Stimulated activated CD4-positive, alpha-beta T cell treated with anti-CD3 and anti-CD28 coated beads, Interleukin-4, amount 100 ng/mL, for 1 hour (primary cell): ENCODE results near the gene ULBP1.
"Not testable (repeated sequence)": the region's sequence is repeated elsewhere in the genome, so short reads cannot be mapped to it uniquely, and the experiment has no call there.

Experiments used
- DNase-seq: peaks from one replicate; pipeline ENCODE4 v3.0.0-alpha.2; 2020

ULBP1 gene

DNA sequence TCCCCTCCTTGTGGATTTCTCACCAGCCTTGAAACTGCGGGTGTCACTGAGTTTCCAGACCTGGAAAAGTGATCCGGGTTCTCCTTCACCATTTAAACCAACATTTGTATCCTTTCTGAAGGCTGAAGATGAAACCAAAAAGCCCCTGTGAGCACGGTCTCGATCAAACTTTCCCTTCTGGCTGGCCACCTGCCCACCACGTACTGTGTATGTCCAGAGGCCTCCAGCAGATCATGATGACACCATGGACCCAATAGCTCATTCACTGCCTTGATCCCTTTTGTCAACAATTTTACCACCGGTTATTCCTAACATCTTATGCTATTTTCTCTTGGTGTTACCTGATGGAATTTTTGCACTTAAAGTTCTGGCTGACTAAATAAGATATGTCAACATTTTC, 15.6 kb downstream of the ULBP1 start:
- DNase-seq = no peak

DNA sequence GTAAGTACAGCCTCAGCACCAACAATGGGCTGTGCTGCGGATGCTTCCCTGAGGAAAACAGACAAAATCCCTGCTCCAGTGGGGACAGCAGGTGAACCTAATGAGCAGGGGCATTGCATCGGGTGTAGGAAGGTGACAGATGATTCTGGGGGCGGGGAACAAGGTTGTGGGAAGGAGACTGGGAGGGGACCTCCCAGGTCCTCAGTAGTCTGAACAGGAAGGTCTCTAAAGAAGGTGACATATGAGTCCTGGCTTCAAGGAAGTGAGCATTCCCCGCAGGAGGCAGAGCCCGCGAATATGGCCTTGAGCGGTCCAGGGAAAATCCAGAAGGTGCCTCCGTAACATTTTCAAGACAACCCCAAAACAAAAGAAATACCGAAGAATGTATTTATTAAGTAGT, 19.4 kb downstream of the ULBP1 start:
- DNase-seq = no peak

DNA sequence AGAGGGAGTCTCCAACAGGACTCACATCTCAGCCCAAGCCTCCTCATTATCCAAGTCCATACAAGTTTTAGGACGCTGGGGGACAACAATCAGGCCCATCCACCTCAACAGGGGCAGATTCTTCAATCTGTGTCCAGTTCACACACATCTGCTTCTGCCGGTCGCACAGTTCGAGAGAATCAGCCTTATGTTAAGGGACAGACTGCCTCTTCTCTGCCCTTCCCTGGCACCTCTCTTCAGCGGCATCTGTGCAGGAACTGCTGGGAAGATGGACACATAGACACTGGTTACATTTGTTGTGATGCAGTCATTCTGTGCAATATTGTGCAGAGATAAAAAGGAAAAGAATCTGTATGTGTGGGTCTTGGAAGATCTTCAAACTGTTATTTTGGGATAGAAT, 21.0 kb downstream of the ULBP1 start:
- DNase-seq = no peak

DNA sequence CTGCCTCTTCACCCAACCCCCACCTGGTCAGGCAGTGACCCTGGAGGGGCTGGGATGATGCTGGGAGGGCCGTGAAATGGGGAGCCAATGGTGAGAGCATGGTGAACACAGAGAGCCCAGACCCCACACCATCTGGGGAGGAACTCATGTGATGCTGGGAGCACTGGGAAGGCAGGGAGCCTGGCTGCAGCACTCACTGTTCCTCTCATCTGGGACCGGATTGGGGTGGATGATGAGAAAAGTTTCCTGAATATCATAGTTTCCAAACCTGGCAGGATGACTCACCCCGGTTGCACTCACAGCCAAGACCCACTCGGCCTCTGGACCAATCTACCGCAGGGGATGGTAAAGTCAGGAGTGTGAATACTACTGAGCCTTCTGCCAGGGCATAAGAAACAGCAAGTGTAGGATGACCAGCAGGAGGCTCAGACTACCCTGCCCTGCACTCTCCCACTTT, 21.8 kb downstream of the ULBP1 start:
- DNase-seq = no peak

DNA sequence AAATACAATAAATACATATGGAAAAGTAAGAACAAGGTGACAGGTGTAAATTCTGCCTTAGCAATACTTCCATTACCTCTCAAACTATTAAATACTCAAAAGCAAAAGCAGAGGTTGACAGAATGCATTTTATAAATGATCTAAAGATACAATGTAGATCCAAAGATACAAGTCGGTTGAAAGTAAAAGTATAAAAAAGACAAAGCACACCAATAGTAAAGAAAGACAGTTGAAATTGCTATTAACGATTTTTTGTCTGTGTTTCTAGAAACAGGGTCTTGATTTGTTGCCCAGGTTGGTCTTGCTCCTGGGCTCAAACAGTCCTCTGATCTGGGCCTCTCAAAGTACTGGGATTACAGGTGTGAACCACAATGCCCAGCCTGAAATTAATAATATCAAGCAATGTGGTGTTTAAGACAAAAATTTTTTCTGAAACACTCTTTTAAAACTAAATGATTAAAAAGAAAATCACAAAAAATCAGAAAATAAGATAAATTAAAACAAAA, 23.9 kb downstream of the ULBP1 start:
- DNase-seq = no peak

DNA sequence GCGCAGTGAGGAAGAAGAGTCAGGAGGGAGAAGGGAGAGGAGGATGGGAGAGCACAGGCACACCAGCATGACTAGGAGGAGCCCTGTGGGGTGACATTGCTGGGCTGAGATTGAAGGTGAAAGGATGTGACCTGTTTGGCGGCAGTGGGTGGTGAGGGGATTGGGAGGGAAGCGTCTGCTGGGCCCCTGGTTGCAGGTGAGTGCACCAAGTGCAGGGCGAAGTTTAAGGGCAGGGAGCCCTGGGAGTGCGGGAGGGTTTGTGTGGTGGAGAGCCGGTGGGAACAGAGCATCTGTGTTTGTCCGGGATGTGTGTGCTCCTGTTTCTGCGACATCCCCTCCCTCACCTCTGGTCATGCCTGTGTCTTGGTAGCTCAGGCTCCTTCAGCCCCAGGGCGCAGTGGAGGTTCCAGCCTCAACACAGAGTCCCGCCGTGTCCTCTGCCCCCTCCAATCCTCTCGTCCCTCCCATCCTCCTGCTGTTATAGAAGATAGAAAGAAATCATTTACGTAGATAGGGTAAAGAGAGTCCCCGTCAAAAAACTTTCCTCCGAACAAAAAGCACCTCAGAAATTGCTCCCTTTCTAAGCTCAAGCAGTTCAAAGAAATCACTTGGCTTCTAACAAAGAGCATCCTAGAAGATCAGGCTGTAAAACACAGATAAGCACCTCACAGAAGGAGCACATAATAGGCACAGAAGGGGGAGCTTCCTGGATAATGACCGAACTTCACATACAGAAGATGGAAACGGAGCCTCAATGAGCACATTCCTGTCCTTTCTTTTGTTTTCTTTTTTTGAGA, 25.0 kb downstream of the ULBP1 start:
- DNase-seq = no peak

DNA sequence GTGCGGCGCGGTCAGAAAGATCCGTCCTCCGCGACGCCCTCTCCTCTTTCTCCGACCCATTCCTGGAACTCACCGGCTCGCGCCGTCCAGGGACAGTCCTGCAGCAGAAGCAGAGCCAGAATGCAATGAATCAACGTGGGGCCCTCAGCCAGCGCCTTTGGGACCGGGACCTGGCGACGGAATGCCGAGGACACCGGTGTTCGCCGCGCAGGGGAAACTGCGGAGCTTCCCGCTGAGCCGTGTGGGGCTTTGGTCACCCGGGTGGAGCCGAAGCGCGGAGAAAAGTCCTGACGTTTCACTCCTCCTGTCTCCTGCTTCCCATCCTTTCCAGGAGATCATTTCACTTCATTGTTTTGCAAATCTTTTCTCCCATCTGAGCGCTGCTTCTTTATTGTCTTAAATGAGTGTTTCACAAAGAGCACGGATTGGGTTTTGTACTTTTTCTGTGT, 26.5 kb downstream of the ULBP1 start:
- no peak for DNase-seq

DNA sequence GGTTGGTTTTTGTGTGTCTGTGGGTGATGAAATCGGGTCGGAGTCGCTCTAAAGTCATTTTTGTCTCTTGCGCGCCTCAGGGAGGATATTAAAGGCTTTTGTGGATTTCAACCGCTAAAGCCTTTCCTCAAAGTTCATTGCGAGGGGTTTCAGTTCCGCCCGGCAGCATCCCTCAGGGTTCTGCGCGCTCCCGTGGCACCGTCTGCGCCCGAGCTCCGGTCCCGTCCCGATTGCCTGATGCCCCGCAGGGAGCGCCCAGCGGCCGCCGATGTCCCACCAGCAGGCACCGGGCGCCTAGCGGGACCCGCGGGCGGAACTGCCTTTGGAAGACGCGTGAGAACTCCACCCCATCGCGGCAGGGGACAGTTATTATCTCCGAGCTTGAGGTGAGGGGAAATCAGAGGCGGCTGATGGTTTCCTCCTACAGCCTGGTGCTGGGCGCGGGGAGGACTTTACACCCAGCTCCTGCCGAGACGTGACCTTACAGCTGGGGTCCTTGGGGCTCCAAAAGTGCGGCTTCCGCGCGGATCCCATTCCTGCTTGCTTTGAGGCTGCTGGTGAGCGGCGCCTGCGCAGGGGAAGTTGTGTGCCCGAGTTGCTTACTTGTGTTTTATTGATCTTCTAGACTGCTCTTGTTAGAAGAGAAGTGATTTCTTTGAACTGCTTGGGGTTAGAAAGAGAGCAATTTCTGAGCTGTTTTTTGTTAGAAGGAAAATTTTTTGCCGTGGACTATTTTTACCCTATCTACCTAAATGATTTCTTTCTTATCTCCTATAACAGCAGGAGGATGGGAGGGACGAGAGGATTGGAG, 27.1 kb downstream of the ULBP1 start:
- DNase-seq = peak; percentile 19

DNA sequence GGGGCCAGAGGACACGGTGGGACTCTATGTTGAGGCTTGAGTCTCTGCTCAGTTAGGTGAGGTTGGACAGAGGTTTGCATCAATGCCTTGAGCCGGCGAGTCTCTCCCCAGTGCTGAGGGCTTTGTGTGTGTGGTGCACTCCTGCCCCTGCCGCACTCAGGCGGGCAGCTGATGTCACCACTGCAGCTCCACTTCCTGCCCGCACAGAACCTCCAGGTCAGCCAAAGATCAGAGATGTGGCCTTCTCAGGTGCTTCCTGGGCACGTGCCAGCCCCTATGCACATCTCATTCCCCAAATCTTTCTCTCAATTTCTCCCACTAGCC, 27.7 kb downstream of the ULBP1 start:
- not testable (repeated sequence) for DNase-seq

DNA sequence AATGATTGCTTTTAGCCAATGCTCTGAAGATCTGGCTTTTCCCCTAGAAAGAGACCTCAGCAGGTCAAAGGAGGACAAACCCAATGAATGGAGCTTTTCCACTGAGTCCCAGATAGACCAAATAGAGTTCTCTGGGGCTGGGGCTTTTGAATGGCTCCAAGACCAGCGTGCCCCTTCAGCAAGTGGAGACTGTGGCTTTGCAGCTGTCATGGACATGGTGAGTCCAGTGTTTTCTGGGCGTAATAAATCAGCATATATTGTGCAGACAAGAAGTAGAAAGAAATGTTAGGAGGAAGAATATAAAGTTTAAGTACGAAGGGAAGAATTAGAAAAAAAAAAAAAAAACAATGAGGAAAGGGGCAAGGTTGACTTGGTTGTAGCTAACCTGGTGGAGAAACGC, 28.1 kb downstream of the ULBP1 start:
- no peak for DNase-seq

DNA sequence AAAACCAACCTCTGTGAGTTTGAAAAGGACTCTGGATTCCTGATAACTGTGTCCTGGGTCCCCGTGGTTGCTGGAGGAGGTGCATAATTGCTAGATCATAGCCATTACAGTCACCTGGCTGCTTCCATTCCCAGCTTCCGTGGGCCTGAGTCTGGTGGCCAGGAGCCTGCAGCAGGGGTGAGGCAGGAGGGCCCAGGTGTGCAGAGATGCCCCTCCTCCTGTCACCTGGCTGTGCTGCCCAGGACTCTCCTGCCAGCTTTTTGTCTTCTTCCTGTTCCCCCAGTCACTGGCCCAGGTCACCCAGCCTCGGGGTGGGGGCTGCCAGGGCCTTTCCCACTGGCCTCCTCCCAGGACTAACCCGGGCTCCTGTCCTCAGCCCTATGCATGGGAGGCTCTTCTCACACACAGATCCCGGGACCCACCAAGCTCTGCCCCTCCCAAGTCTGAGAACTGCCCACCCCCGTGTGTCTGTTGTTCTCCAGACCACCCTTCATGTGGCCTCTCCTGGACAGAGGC, 31.6 kb downstream of the ULBP1 start:
- no peak for DNase-seq

DNA sequence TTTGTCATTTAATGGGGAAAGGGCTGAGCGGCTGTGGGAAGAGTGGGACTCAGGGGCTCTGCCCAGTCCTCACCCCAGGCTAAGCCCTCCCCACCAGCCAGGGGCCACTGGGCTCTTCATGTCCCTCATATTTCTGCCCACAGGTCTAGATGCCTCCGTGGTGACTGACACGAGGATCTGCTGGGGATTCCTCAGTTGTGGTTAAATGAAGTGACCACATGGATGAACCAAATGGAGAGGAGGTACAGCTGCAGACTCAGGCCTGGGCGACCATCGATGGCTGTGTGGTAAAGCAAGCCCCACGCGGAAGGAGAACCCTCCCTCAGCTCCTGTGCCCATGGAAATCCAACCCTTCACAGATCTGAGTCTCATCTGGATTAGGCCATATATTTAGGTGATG, 32.2 kb downstream of the ULBP1 start:
- no peak for DNase-seq

DNA sequence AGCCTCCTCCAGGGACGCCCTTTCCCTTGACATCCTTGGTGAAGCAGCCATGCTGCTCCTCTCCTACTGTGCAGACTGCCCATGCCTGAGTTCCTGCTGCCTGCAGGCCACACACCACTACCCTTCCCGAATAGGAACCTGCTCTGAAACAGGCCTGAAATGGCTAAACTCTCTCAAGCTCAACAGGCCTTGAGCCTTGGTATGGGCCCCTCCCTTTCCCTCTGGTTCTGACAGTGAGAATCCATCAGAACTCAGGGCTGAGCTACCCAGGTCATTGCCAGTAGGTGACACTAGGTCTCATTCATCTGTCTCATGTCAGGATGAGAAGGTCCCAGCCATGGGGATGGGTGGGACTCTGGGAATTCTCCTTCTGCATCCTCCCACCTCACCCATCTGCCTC, 35.9 kb downstream of the ULBP1 start:
- DNase-seq = no peak

DNA sequence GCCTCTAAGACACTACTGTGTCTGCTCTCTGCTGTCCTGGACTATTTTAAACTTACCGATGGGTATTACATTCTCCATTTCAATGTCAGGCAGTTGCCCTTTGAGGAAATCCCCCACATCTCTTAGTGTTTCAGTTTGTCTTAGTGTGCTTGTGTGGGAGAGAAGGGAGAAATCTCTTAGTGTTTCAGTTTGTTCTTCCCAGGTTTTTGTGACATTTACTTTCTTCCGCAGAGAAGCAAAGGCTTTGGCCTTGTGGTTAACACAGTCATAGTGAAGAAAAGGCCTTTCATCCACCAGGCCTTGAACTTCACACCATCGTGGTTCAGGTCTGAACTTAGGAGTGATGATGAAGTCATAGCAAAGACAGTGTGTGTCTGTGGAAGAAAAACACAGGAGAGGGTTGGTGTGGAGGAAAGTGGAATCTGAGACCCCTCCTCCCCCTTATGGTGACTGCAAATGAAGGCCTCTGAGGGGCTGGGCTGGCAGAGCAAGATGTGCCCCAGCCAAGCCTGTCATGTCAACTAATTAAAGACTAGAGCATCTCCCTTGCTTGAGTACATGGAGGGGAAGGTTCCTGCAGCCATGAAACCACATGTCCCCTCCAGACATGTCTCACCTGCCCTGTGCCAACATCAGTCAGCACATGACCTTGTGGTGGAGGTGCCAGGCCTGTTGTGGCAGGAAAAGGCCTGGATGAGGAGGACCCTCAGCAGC, 37.7 kb downstream of the ULBP1 start:
- DNase-seq = no peak

DNA sequence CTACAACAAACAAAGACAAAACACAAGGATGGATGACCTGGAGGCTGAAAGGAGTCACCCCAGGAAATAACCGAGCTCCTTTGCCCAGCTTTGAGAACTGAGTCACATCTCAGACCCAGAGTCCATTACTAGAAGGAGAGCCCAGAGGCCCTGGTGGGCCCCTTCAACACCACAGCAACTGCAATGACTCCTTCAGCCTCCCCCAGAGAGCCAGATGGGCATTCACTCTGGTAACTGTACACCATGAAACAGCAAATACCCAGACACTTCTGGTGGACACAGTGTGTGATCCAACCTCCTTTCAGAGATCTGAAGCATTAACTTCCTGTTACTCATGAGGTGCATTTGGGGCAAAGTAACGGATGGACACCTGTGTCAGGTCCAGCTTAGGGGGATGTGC, 39.0 kb downstream of the ULBP1 start:
- no peak for DNase-seq

DNA sequence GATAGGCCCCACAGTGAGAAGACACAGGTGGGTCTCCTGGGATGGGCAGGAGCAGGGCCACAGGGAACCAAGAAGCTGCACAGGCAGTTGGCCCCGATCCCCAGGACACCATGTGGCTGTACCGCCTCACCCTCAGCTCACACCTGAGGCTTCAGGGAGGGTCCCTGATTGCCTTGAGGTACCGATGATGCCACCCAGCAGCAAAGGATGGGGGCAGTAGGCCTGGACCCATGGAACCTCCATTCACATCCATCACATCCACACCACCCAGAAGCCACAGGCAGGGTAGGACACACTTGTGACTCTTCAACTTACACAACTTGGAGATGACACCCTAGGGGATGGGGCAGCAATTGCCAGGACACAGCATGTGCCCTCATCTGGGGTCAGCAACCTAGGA, 39.9 kb downstream of the ULBP1 start:
- DNase-seq = not testable (repeated sequence)

DNA sequence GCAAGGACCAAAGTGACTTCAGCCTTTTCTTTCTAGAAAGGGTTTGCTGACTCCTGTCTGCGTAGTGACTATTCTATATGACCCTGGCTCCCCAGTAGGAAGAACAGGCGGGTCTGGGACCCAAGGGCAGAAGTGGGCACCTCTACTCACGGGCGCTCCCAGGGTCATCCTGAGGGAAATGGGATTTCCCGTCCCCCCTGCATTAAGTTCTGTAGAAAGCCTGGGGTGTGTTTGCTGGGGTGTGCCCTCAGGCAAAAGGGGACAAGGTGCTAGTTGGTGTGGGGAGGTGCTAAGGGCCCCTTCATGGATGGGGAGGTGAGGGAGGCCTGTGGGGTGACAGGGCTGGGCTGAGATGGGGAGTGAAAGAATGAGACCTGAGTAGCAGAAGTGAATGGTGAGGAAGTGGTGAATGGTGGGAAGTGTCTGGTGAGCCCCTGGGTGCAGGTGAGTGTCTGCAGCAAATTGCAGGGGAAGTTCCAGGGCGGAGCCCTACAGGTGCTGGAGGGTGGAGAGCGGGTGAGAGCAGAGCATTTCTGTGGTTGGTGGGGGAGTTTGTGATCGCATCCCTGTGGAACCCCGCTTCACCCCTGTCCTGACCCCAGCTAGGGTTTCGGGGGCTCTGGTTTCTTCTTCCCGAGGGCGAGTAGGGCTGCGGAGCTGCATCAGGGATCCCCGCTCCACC, 40.5 kb downstream of the ULBP1 start:
- DNase-seq = no peak

DNA sequence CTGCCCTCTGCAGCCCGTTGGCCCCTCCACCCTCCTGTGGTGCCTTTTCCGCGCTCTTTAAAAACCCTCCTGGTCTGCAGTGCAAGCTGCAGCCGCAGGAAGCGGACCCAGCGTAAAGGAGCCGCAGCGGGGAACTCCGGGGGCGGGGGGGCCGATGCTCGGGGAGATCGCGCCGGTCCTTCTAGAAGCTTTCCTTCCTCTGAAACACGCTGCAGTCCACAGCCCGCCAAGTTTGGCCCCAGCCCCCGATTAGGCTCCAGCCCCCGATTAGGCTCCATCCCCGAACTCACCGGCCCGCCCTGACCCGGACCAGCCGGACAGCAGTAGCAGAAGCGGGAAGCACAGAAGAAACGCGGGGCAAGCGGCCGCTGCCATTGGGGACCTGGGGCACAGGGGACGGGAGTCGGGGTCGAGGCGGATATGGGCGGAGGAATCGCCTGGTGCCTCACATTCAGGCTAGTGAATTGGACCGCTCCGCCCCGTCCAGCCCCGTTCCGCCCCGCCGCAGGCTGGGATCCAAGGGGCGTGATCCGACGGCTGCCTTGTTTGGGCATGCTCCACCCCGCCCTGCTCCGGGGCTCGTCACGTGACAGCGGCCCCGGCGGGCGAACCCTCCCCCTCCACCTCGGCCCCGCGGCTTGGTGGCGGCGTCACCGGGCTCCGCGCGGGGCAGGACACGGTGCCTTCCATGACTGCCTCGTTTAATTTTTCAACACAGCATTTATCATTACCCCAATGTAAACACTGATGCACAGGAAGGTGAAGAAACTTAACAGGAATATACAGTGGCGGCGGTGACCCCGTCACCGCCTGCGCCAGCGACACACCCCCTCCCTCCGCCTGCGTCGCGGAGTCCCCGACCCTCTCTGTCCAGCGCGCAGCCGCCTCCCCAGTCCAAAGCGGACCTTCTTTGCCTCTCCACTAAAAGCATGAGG, 41.3 kb downstream of the ULBP1 start:
- peak; percentile 87 for DNase-seq

DNA sequence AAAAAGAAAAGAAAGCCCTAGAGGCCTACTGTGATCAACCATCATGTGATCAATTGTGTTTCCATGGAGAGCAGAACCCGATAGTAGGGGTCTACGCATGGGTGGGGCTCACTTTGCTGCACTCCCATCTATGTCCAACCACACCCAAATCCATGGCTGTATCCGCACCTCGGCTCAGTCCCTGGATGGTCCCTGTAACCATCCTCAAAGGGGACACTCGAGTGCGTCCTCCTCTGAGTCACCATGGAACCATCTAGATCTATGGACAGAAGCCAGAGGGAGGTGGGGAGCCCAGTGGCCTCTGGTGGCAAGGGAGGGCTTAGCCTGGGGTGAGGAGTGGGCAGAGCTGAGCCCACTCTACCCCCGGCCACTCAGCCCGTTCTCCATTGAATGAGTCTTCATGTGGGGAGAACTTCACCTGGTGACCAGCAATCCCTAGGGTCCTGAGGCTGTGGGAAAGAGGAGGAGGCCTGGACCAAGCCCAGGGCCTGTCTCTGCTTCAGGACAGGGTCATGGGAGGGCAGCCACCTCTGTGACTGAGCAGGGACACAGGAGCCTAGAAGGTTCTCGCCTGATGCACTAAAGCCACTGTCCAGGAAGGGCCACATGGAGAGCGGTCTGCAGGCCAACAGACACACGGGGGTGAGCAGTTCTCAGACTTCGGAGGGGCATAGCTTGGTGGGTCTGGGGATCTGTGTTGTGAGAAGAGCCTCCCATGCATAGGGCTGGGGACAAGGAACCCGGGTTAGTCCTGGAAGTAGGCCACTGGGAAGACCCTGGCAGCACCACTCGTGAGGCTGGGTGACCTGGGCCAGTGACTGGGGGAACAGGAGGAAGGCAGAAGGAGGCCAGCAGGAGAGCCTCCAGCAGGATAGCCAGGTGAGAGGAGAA, 42.3 kb downstream of the ULBP1 start:
- DNase-seq = no peak

DNA sequence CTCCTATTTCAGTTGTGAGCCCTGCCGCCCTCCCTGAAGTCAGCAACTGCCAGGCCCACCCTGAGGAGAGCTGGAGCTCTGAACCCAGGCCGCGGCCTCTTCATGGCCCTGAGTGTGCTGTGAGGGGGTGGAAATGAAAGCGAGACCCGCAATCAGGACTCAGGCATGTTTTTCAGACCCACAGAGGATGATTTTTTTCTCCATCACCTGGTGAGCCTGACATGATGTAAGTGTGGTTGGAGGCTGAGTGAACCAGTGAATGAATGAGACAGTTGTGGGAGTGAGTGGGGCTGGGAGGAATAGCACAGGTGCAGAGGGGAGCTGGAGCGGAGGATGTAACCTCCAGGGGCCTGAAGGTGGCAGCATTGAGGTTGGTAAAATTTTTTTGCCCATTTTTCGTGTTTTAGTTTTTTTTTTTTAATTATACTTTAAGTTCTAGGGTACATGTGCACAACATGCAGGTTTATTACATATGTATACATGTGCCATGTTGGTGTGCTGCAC, 43.3 kb downstream of the ULBP1 start:
- peak; percentile 46 for DNase-seq
